IMR-90 (cell line): Measurements from ENCODE around the gene AGBL5. TPM values are rescaled to one million over a fixed set of nuclear protein-coding genes. Genes with fewer than 3 reads are reported as not detected.

ENCODE experiments used
- ATAC-seq: fragments of 200-7000 bp; cut with Tn5 transposase; 2 replicates; pipeline ENCODE4 v1.9.1; 2020; ENCODE audit warnings: low read depth, mild to moderate bottlenecking, moderate library complexity
- BruUV-seq: library from RNA; stranded (reverse); fragments of 400-500 nt; replicated peaks from 2 replicates; lab custom pipeline; 2021; lab: Mats Ljungman, UMichigan
- CTCF ChIA-PET: fragments of 300-600 bp; formaldehyde crosslinking; extraction: SDS; loops from one replicate; lab custom pipeline; 2021; ENCODE audit warnings: antibody characterized with exemption; lab: Yijun Ruan, JAX
- POLR2A ChIA-PET: fragments of 300-600 bp; sonication (Branson Sonifier 250); formaldehyde crosslinking; loops from one replicate; lab custom pipeline; 2022; ENCODE audit warnings: antibody characterized with exemption; ENCODE audit not compliant: unreplicated experiment; lab: Charles Lee
- DNase-seq: peaks from one replicate; pipeline ENCODE4 v3.0.0; 2013
- H2AFZ ChIP-seq: replicated peaks from 2 replicates; pipeline ENCODE3; 2013; ENCODE audit warnings: low read length, mild to moderate bottlenecking; ENCODE audit not compliant: poor library complexity
- H2AK5ac ChIP-seq: 2 replicates; pipeline ENCODE4 v1.6.1; 2013; ENCODE audit warnings: low read depth, low read length, inconsistent platforms
- H2AK9ac ChIP-seq: replicated peaks from 2 replicates; pipeline ENCODE3; 2013; ENCODE audit warnings: mild to moderate bottlenecking, low read depth, low read length, moderate library complexity; ENCODE audit not compliant: poor library complexity
- H2BK120ac ChIP-seq: 2 replicates; pipeline ENCODE4 v1.6.1; 2013; ENCODE audit warnings: low read depth, low read length, inconsistent platforms
- H2BK15ac ChIP-seq: 3 replicates; pipeline ENCODE4 v1.6.1; 2013; ENCODE audit warnings: low read depth, low read length, inconsistent platforms
- H2BK20ac ChIP-seq: 2 replicates; pipeline ENCODE4 v1.6.1; 2013; ENCODE audit warnings: low read depth, mild to moderate bottlenecking, inconsistent platforms, low read length, moderate library complexity
- H2BK5ac ChIP-seq: 2 replicates; pipeline ENCODE4 v1.6.1; 2013; ENCODE audit warnings: mild to moderate bottlenecking, low read depth, low read length, inconsistent platforms; ENCODE audit not compliant: poor library complexity, severe bottlenecking
- H3K14ac ChIP-seq: replicated peaks from 2 replicates; pipeline ENCODE4 v1.6.1; 2013; ENCODE audit warnings: low read depth, low read length, inconsistent platforms
- H3K18ac ChIP-seq: 2 replicates; pipeline ENCODE4 v1.6.1; 2013; ENCODE audit warnings: low read depth, low read length, control low read depth
- H3K23ac ChIP-seq: 2 replicates; pipeline ENCODE4 v1.6.1; 2013; ENCODE audit warnings: low read depth, low read length, inconsistent platforms
- H3K27ac ChIP-seq: 2 replicates; pipeline ENCODE4 v1.5.1; 2013; ENCODE audit warnings: mild to moderate bottlenecking, control low read depth, low read length; ENCODE audit not compliant: insufficient read depth
- H3K27me3 ChIP-seq: 2 replicates; pipeline ENCODE4 v1.6.1; 2013; ENCODE audit warnings: low read length; ENCODE audit not compliant: control insufficient read depth, insufficient read depth
- H3K36me3 ChIP-seq: 2 replicates; pipeline ENCODE4 v1.6.1; 2013; ENCODE audit warnings: low read length, mixed read lengths; ENCODE audit not compliant: control insufficient read depth, insufficient read depth
- H3K4ac ChIP-seq: 2 replicates; pipeline ENCODE4 v1.6.1; 2013; ENCODE audit warnings: low read depth, low read length, inconsistent platforms
- H3K4me1 ChIP-seq: 2 replicates; pipeline ENCODE4 v1.6.1; 2013; ENCODE audit warnings: low read length, mixed read lengths; ENCODE audit not compliant: control insufficient read depth, insufficient read depth
- H3K4me2 ChIP-seq: 2 replicates; pipeline ENCODE4 v1.6.1; 2013; ENCODE audit warnings: low read depth, mild to moderate bottlenecking, control low read depth, low read length, moderate library complexity
- H3K4me3 ChIP-seq: 2 replicates; pipeline ENCODE4 v1.5.1; 2013; ENCODE audit warnings: low read depth, mild to moderate bottlenecking, control low read depth, low read length, moderate library complexity; ENCODE audit not compliant: insufficient read depth
- H3K56ac ChIP-seq: 2 replicates; pipeline ENCODE4 v1.6.1; 2013; ENCODE audit warnings: low read length, inconsistent platforms; ENCODE audit not compliant: insufficient read depth; ENCODE audit errors: extremely low read depth
- H3K79me1 ChIP-seq, 2 experiments: 2 replicates each; pipeline ENCODE4 v1.6.1; 2013; ENCODE audit warnings: low read length in 2 of 2, inconsistent platforms in 1 of 2, low read depth in 1 of 2
- H3K9ac ChIP-seq: 2 replicates; pipeline ENCODE4 v1.6.1; 2013; ENCODE audit warnings: low read depth, low read length, control low read depth
- H3K9me1 ChIP-seq: 2 replicates; pipeline ENCODE4 v1.6.1; 2013; ENCODE audit warnings: low read length, inconsistent platforms; ENCODE audit not compliant: insufficient read depth
- H3K9me3 ChIP-seq: 2 replicates; pipeline ENCODE4 v1.6.1; 2013; ENCODE audit warnings: low read length; ENCODE audit not compliant: control insufficient read depth, insufficient read depth
- H4K20me1 ChIP-seq: 2 replicates; pipeline ENCODE4 v1.6.1; 2013; ENCODE audit warnings: low read length, inconsistent platforms; ENCODE audit not compliant: insufficient read depth
- H4K5ac ChIP-seq: 2 replicates; pipeline ENCODE4 v1.6.1; 2013; ENCODE audit warnings: mild to moderate bottlenecking, low read depth, low read length, control low read depth
- H4K8ac ChIP-seq, 2 experiments: 2 replicates each; pipeline ENCODE4 v1.6.1; 2013; ENCODE audit warnings: low read depth in 2 of 2, low read length in 2 of 2, control low read depth in 1 of 2, inconsistent platforms in 1 of 2
- H4K91ac ChIP-seq: 2 replicates; pipeline ENCODE4 v1.6.1; 2013; ENCODE audit warnings: low read depth, low read length, inconsistent platforms; ENCODE audit not compliant: insufficient read depth
- CHD1 ChIP-seq: IDR thresholded peaks from 2 replicates; pipeline ENCODE4 v1.6.1; 2012; ENCODE audit warnings: low read depth, low read length, improper control_type of control experiment
- CTCF ChIP-seq: conservative IDR thresholded peaks from 2 replicates; pipeline ENCODE4 v1.5.1; 2012; ENCODE audit warnings: mild to moderate bottlenecking, low read depth, low read length, improper control_type of control experiment
- ELK1 ChIP-seq: fragments of 150-350 bp; IDR thresholded peaks from 2 replicates; pipeline ENCODE4 v1.6.1; 2016; ENCODE audit warnings: low read depth, mild to moderate bottlenecking, low read length, moderate library complexity, borderline replicate concordance
- FOS ChIP-seq: fragments of 150-350 bp; IDR thresholded peaks from 2 replicates; pipeline ENCODE4 v1.6.1; 2016; ENCODE audit warnings: low read depth, low read length
- MAFK ChIP-seq: IDR thresholded peaks from 2 replicates; pipeline ENCODE4 v1.6.1; 2012; ENCODE audit warnings: low read depth, low read length, improper control_type of control experiment
- MAZ ChIP-seq: IDR thresholded peaks from 2 replicates; pipeline ENCODE4 v1.6.1; 2012; ENCODE audit warnings: low read depth, mild to moderate bottlenecking, low read length, improper control_type of control experiment, moderate library complexity, borderline replicate concordance
- MXI1 ChIP-seq: IDR thresholded peaks from 2 replicates; pipeline ENCODE4 v1.6.1; 2012; ENCODE audit warnings: low read depth, mild to moderate bottlenecking, low read length, moderate library complexity, borderline replicate concordance
- NFE2L2 ChIP-seq: fragments of 150-350 bp; IDR thresholded peaks from 2 replicates; pipeline ENCODE4 v1.6.1; 2016; ENCODE audit warnings: low read depth, mild to moderate bottlenecking, low read length
- RAD21 ChIP-seq: IDR thresholded peaks from 2 replicates; pipeline ENCODE4 v1.6.1; 2012; ENCODE audit warnings: low read length, improper control_type of control experiment
- RCOR1 ChIP-seq: IDR thresholded peaks from 2 replicates; pipeline ENCODE4 v1.6.1; 2012; ENCODE audit warnings: mild to moderate bottlenecking, low read length, improper control_type of control experiment; ENCODE audit not compliant: insufficient replicate concordance
- SMC3 ChIP-seq: fragments of 150-350 bp; IDR thresholded peaks from 2 replicates; pipeline ENCODE4 v1.6.1; 2016; ENCODE audit warnings: low read depth, mild to moderate bottlenecking, antibody characterized with exemption, low read length, moderate library complexity
- USF2 ChIP-seq: fragments of 150-350 bp; IDR thresholded peaks from 2 replicates; pipeline ENCODE4 v1.6.1; 2017; ENCODE audit warnings: mild to moderate bottlenecking, antibody characterized with exemption, low read length, low read depth
- WGBS, 2 experiments: methylation state at CpG; one replicate each; pipeline versions ENCODE4 v1.1.5 to v1.1.7; 2013; ENCODE audit warnings: missing lambda C conversion rate in 2 of 2; ENCODE audit not compliant: insufficient read length in 1 of 2; ENCODE audit errors: extremely low coverage in 2 of 2; 5-methylcytosine and 5-hydroxymethylcytosine counted together
- dilution Hi-C: fragments of 300-500 bp; cut with HindIII; formaldehyde crosslinking; loops from one replicate; pipeline ENCODE4 v1.14.3; 2018; ENCODE audit warnings: low sequenced_read_pairs; ENCODE audit not compliant: unreplicated experiment
- in situ Hi-C: fragments of 300-500 bp; cut with MboI; formaldehyde crosslinking; loops from 3 replicates; pipeline ENCODE4 v1.14.3; 2019; ENCODE audit warnings: low sequenced_read_pairs, inconsistent platforms, mixed read lengths
- intact Hi-C: fragments of 100-400 bp; cut with micrococcal nuclease; formaldehyde crosslinking; loops from 2 replicates; pipeline ENCODE4 v1.10.0; 2022
- polyA plus RNA-seq, 3 experiments: library from polyadenylated mRNA; depleted of rRNA; stranded (reverse); fragments of >200 nt; gene quantifications; 2 replicates each; pipeline ENCODE4 v1.2.3, GENCODE V29; 2012; ENCODE audit warnings: low replicate concordance in 1 of 3
- total RNA-seq: library from RNA; depleted of rRNA; stranded (reverse); fragments of >200 nt; gene quantifications from 2 replicates; pipeline ENCODE4 v1.2.3, GENCODE V29; 2012

Gene AGBL5
- total and polyA plus RNA-seq, 2 of the 4 experiments (the other 2 are of a cell fraction), result 19.0 to 26.2 TPM

- Histone ChIP-seq H4K8ac (no peak overlapping the region), H3K18ac (no peak overlapping the region), H2BK15ac (no peak overlapping the region), H3K4me1 (no peaks in the 10 kb centered on the region; the same call in 1 of the 2 replicates), H3K4me3 (no peak overlapping the region), H2BK120ac (no peak overlapping the region), H2AK5ac (no peak overlapping the region), H3K36me3 (peaks cover 32% of the 10 kb centered on the region), H4K91ac (no peak overlapping the region), H3K4ac (no peak overlapping the region), H3K14ac (no peak overlapping the region), H2AK9ac (no peak overlapping the region), H3K9ac (no peak overlapping the region), H3K9me3 (no peaks in the 10 kb centered on the region), H2BK20ac (no peak overlapping the region), H3K27me3 (no peaks in the 10 kb centered on the region), H4K20me1 (no peaks in the 10 kb centered on the region; the same call in none of the 2 replicates), H3K23ac (no peak overlapping the region), H3K79me1 (peaks cover 19 to 44% of the 10 kb centered on the region in 2 experiments), H4K5ac (no peak overlapping the region), H3K56ac (no peak overlapping the region), H3K9me1 (peaks cover 17% of the 10 kb centered on the region), H2BK5ac (no peak overlapping the region), H3K4me2 (no peak overlapping the region), H2AFZ (no peak overlapping the region), H3K27ac (no peak overlapping the region)
- POLR2A ChIA-PET, result interaction anchor here (0.9 kb wide), 1 partner anchor 9 kb away, joined by 3 read pairs; no protein-coding TSS in a partner anchor
- no TSS peak for BruUV-seq
- ATAC-seq (no peak), DNase-seq (no peak)
- intact Hi-C loops (no loop called here), in situ Hi-C loops (no loop called here), dilution Hi-C loops (no loop called here)
- CTCF ChIA-PET, result no interaction called here
- WGBS, 2 experiments, result no CpG with 5 or more reads among the region's 3 CpGs
- TF ChIP-seq MAZ (no peak), SMC3 (no peak), FOS (no peak), NFE2L2 (no peak), CHD1 (no peak), CTCF (no peak), RAD21 (no peak), USF2 (no peak), MAFK (no peak), ELK1 (no peak), RCOR1 (no peak), MXI1 (no peak)
These were observed 8.9 kb downstream of the AGBL5 start for GRCh38 chr2:27060323-27060722.
